GDM1 (cell line): ENCODE measurements around the gene LSP1.
"Not testable (repeated sequence)": the region's sequence is repeated elsewhere in the genome, so short reads cannot be mapped to it uniquely, and the experiment has no call there.

Experiments used
- DNase-seq: peaks from one replicate; lab custom pipeline; 2025; lab: John Stamatoyannopoulos, UW

The LSP1 gene

DNA sequence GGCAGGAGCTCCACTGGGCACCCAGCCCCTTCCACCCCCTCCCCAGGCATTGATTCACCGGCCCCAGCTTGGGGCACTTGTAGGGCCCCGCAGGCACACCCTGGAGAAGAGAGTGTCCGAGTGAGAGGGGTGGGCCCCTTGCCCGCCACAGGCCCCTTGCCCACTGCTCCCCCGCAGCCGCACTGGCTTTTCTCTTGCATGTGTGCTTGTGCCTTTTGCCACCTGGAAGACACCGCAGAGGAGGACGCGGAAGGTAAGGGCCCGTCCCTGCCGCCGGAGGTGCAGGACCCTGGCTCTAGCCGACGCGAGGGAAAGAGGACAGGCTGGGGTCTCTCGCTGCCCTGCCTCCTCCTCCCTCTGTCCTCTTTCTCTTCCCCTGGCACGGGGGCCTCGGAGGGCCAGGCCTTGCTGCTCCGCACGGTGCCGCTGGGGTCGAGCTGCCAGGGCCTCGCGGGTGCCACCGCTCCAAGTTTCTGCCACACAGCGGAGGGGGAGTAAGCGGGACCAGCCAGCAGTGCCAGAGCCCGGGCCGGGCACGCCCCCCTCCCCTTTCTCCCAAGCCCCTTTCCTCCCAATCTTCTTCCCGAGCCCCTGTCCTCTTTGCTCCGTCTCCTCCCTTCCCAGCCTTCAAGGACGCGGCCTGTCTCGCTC lies 76.1 kb downstream of the LSP1 start:
- no peak for DNase-seq

GRCh38 chr11:1929621-1930461 lies 77.0 kb downstream of the LSP1 start:
- DNase-seq, result no peak

GRCh38 chr11:1930462-1930830 lies 77.6 kb downstream of the LSP1 start:
- no peak for DNase-seq

- DNase-seq, result no peak
These were observed 78.6 kb downstream of the LSP1 start for GRCh38 chr11:1931341-1932104.

DNA sequence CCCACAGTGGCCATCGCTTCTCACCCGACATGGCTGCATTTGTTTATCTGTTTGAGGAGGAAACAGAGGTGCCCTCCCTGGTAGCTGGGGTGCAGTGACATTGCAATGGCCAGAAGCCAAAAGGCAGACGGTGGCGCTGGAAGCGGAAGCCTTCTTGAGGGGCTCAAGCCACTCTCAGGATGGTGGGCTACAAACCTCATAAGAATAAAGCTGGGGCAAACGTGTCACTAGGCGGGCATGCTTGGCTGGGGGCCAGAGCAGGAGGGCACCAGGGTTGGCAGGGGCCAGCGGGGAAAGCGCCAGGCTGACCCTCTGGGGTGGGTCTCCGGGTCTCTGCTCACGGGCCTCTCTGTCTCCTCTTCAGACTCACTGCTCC lies 79.2 kb downstream of the LSP1 start:
- no peak for DNase-seq

- DNase-seq, result no peak
These were observed 79.8 kb downstream of the LSP1 start for GRCh38 chr11:1932681-1933080.

DNA sequence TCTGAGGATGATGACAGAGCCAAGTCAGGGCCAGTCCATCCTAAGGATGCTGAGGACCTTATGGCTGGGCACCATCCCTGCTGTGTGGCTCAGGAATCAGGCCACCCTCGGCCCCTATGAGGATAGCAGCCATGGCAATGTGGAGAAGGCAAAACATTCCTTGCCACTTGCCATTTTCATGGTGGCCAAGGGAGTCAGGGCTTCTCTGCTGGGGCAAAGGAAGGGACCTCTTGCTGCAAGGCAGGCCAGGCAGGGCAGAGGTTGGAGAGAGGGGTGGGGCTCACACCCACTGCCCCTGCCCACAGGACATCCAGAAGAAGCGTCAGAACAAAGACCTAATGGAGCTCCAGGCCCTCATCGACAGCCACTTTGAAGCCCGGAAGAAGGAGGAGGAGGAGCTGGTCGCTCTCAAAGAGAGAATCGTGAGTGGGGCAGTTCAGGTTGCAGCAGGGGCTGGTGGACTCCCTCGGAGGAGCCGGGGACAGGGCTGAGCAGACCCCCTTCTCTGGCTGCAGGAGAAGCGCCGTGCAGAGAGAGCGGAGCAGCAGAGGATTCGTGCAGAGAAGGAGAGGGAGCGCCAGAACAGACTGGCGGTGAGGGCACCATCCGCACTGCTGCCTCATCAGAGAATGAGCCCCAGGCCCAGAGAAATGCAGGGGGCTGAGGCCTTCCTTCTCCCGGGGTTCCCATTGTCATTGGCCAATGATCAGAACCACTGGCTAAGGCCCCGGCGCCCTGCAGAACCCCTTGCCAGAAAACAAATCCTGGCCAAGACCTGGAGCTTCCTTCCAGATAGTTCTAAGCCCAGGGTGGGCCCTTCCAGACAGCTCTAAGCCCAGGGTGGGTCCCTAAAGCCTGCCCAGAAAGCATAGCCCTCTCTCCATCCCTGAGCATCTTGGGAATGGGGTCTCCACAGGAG lies 80.8 kb downstream of the LSP1 start:
- DNase-seq, result no peak

DNA sequence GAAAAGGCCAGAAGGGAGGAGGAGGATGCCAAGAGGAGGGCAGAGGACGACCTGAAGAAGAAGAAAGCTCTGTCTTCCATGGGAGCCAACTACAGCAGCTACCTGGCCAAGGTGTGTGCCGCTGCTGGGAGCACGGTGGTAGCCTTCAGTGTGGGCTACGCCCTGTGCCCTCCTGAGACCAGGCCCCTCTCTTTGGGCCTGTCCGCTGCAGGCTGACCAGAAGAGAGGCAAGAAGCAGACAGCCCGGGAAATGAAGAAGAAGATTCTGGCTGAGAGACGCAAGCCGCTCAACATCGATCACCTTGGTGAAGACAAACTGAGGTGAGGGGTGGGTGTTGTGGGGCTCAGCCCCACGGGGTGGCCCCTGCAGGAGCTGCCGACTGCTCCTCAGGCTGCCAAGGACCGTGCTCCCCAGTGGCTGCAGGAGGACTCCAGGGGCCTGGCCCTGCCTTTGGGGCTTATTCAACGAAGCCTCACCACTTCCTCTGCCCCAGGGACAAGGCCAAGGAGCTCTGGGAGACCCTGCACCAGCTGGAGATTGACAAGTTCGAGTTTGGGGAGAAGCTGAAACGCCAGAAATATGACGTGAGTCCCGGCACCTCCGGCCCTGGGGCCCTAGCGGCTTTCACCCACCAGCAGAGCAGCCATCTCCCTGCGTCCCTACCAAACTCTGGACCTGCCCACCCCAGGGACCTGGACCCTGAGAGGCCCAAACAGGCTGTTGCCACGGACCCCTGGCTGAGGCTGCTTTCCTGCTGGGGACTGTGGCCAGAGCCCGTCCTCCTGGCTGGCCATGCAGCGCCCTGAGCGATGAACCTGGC lies 81.7 kb downstream of the LSP1 start:
- DNase-seq, result no peak

- DNase-seq, result no peak
These were observed 82.5 kb downstream of the LSP1 start for GRCh38 chr11:1935156-1936071.

- DNase-seq, result no peak
These were observed 83.3 kb downstream of the LSP1 start for GRCh38 chr11:1936072-1936780.

GRCh38 chr11:1936781-1937615 lies 84.1 kb downstream of the LSP1 start:
- no peak for DNase-seq

DNA sequence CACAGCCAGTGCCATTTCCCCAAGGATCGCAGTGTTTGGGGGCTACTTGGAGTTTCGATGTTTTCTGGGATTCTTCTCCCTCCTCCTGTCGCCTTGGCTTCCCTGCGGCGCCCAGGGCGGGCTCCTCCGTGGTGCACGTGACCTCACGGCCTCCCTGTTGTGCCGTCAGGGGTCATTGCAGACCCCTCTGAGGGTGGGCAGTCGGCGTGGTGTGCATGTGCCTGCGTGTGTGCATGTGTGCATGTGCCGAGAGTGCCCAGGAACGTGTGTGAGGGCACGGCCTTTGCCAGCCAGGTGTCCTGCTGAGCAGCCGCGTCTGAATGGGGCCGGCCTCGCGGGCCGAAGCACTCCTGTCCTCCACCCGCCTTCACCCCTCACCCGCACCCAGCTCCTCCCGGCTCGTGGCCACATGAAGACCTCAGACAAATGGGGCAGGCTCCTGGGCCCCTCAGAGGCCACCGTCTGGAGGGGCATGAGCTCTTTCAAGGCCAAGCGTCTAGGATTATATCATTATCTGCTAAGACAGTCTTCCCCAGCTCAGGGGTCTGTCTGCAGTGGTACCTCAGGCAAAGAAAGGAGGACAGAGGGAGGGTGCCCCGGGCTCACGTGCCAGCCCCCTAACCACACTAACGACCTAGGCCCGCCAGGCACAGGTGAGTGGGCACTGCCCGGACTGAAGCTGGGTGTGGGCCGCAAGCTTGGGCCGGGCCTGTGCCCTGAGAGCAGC lies 84.9 kb downstream of the LSP1 start:
- no peak for DNase-seq

DNA sequence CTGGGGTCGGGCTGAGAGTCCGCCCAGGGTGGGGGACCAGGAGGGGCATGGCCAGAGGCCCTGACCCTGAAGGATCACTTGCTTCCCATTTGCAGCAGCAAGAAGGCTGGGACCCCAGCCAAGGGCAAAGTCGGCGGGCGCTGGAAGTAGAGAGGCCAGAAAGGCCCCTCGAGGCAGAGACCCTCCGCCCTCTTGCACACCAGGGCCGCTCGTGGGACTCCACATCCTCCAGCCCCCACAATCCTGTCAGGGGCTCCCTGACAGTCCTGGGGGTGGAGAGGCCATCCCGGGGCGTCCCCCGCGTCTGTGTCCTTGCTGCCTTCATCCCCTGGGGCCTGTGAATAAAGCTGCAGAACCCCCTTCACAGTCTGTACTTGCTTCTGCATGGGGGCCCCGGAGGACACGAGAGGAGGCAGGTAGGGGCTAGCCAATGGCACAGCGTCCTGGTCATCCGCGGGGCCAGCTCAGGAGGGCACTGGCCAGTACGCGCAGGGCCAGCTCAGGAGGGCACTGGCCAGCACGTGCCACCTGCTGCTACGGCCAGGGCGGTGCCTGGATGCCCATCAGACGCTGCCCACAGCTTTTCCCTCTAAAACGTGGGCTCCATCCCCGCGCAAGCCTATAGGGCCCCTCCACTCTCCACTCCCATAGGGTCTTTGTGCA lies 85.6 kb downstream of the LSP1 start:
- DNase-seq, result no peak

DNA sequence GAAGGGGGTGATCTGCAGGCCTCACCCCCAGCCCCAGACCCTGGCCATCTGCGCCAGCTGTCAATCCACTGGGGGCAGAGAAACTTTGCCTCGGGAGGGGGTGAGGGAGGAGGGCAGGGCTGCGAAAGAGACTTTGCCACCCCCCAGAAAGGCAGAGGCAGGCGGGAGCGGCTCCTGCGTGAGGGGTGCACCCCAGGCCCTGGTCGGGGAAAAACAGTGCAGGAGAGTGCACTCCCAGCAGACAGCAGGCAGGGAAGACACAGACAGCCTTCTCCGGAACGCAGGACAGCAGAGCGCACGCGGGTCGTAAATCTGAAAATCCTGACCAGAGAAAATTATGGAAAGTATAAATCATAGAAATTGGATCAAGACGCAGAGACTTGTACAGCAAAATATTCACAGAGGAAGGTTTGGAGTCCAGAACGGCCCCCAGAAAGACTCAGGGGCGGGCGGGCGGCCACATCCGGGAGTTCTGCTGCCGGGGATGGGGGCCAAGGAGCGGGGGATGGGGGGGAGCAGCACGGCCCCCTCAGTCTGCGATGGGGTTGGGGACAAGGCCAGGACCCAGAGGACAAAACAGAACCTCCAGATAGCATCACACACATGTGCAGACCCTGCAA lies 86.2 kb downstream of the LSP1 start:
- DNase-seq, result no peak

- not testable (repeated sequence) for DNase-seq
These were observed 86.9 kb downstream of the LSP1 start for GRCh38 chr11:1939788-1940187.
